ENCODE data around the gene ENPP1. TPM values are rescaled to one million over a fixed set of nuclear protein-coding genes. Genes with fewer than 3 reads are reported as not detected.
A peak's percentile ranks its signal among the peaks of the same experiment; 100 is the strongest.

The ENPP1 gene
- total and polyA plus RNA-seq, 2 donors (not counting 1 experiment from before 2014, with no cell fraction given) = 48.6 to 85.4 TPM

DNA sequence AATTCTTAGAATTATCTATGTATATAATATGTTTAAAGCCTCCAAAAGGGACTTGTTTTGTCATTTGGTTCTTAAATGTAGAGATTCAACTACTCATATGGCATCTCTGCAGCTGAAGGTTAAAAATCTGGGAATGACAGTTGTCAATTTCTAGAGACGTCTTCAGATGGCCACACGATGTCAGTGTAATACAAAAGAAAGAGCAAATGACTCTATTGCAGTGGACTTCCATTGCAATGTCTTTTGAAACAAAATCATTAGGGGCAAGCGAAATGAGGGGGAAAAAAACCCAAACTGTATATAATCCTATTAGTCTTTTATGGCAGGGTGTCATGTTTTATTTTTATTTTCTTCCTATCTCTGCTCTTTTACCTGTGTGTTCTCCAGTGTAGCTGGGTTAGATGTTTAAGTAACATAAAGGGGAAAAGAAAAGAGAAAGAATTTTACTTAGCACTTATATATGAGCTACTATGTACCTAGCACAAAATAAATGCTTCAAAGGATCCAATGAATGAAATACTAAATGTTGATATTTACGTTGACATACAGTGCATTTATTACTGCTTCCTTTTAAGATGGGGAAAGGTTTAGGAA, 117.2 kb downstream of the ENPP1 start:
- H3K27ac ChIP-seq (ENCODE audit: insufficient read depth, low read length) = no peak overlapping the region
- no peak overlapping the region for H2AFZ ChIP-seq (ENCODE audit: low read length)

DNA sequence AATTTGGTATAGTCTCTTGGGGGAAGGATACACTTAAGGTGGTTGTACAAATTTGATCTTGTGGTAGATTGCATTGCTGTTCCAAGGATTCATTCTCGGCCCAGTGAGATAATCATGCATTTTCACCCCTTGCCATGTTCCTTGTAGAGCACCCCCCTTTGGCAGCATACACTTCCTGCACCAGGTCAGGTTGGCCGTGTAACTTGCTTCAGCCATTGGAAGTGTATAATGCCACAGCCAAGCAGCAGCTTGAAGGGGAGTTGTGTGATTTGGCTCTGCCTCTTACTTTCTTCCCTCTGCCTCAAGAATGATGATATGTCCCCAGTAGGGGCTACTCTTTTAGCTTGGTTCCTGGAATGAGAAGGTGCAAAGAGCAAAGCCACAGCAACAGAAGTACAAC, 121.4 kb downstream of the ENPP1 start:
- Histone ChIP-seq H4K20me1 (ENCODE audit: control insufficient read depth, extremely low read depth, insufficient read depth, low read length) (no peaks in the 10 kb centered on the region), H3K27ac (ENCODE audit: insufficient read depth, low read length) (no peak overlapping the region), H2AFZ (ENCODE audit: low read length) (no peak overlapping the region), H3K4me3 (replicated peaks in 1 of 4; ENCODE audit: control extremely low read depth in 1 of 4, insufficient read depth in 1 of 4, low read depth in 3 of 4, low read length in 4 of 4) (no peak overlapping the region), H3K4me2 (ENCODE audit: extremely low read depth, insufficient read depth, low read length) (no peak overlapping the region), H3K36me3 (ENCODE audit: control insufficient read depth, insufficient read depth, low read length) (no peaks in the 10 kb centered on the region), H3K9me3 (ENCODE audit: control insufficient read depth, insufficient read depth, low read depth, low read length) (no peaks in the 10 kb centered on the region), H3K27me3 (ENCODE audit: control insufficient read depth, insufficient read depth, low read length) (no peaks in the 10 kb centered on the region), H3K9ac (ENCODE audit: insufficient read depth, low read length) (no peak overlapping the region), H3K4me1 (ENCODE audit: control insufficient read depth, extremely low read depth, insufficient read depth, low read length) (no peaks in the 10 kb centered on the region), H3K79me2 (ENCODE audit: control insufficient read depth, insufficient read depth, low read length) (no peaks in the 10 kb centered on the region)
- no peak for DNase-seq (ENCODE audit: low read depth in 2 of 2)
- TF ChIP-seq, protein P1, sequence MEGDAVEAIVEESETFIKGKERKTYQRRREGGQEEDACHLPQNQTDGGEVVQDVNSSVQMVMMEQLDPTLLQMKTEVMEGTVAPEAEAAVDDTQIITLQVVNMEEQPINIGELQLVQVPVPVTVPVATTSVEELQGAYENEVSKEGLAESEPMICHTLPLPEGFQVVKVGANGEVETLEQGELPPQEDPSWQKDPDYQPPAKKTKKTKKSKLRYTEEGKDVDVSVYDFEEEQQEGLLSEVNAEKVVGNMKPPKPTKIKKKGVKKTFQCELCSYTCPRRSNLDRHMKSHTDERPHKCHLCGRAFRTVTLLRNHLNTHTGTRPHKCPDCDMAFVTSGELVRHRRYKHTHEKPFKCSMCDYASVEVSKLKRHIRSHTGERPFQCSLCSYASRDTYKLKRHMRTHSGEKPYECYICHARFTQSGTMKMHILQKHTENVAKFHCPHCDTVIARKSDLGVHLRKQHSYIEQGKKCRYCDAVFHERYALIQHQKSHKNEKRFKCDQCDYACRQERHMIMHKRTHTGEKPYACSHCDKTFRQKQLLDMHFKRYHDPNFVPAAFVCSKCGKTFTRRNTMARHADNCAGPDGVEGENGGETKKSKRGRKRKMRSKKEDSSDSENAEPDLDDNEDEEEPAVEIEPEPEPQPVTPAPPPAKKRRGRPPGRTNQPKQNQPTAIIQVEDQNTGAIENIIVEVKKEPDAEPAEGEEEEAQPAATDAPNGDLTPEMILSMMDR (conservative IDR thresholded peaks at IDR 0.05 in 1 of 2, IDR thresholded peaks at IDR 0.05 in 1 of 2; ENCODE audit: low read depth in 1 of 2, low read length in 2 of 2) = peak in 1 of 2 donors; percentile 1
- TF ChIP-seq EZH2 (IDR thresholded peaks at IDR 0.05; ENCODE audit: low read length, missing control alignments) = no peak

More for the DNA sequence above, 117.2 kb downstream of the ENPP1 start:
- no peak overlapping the region for H3K9ac ChIP-seq (ENCODE audit: insufficient read depth, low read length)
- no peak for TF ChIP-seq EZH2 (IDR thresholded peaks at IDR 0.05; ENCODE audit: low read length, missing control alignments)
- TF ChIP-seq, protein P1 (conservative IDR thresholded peaks at IDR 0.05 in 1 of 2, IDR thresholded peaks at IDR 0.05 in 1 of 2; ENCODE audit: low read depth in 1 of 2, low read length in 2 of 2) = peak; percentile 50 to 62
- H3K4me2 ChIP-seq (ENCODE audit: extremely low read depth, insufficient read depth, low read length) = no peak overlapping the region
- no peak overlapping the region for H3K4me3 ChIP-seq (replicated peaks in 1 of 4; ENCODE audit: control extremely low read depth in 1 of 4, insufficient read depth in 1 of 4, low read depth in 3 of 4, low read length in 4 of 4)
- no peaks in the 10 kb centered on the region for H3K27me3 ChIP-seq (ENCODE audit: control insufficient read depth, insufficient read depth, low read length)
- H3K79me2 ChIP-seq (ENCODE audit: control insufficient read depth, insufficient read depth, low read length) = no peaks in the 10 kb centered on the region
- H3K9me3 ChIP-seq (ENCODE audit: control insufficient read depth, insufficient read depth, low read depth, low read length) = no peaks in the 10 kb centered on the region
- peak; percentile 45 to 79 for DNase-seq (ENCODE audit: low read depth in 2 of 2)
- no peaks in the 10 kb centered on the region for H4K20me1 ChIP-seq (ENCODE audit: control insufficient read depth, extremely low read depth, insufficient read depth, low read length)
- no peaks in the 10 kb centered on the region for H3K36me3 ChIP-seq (ENCODE audit: control insufficient read depth, insufficient read depth, low read length)
- H3K4me1 ChIP-seq (ENCODE audit: control insufficient read depth, extremely low read depth, insufficient read depth, low read length) = no peaks in the 10 kb centered on the region

DNA sequence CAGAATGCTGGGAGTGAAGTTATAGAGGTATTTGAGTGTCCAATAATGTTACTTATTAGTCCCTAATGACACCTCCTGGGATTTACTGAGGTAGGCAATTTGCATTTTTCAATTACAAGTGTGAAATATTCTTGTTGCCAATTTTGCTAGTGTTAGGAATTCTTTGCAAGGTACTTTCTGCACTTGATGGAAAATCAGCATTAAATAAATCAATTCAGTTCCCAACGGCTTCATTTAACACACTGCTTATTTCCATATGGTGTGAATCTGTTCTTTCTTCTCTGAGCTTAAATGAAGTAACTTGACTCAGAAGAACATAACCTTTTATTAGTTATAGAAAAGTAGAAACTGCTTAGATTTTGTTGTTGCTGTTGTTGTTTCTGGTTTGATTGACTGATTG, 122.2 kb downstream of the ENPP1 start:
- no peak for TF ChIP-seq EZH2 (IDR thresholded peaks at IDR 0.05; ENCODE audit: low read length, missing control alignments)
- TF ChIP-seq, protein P1 (conservative IDR thresholded peaks at IDR 0.05 in 1 of 2, IDR thresholded peaks at IDR 0.05 in 1 of 2; ENCODE audit: low read depth in 1 of 2, low read length in 2 of 2) = no peak
- no peaks in the 10 kb centered on the region for H4K20me1 ChIP-seq (ENCODE audit: control insufficient read depth, extremely low read depth, insufficient read depth, low read length)
- H2AFZ ChIP-seq (ENCODE audit: low read length) = no peak overlapping the region
- H3K4me1 ChIP-seq (ENCODE audit: control insufficient read depth, extremely low read depth, insufficient read depth, low read length) = no peaks in the 10 kb centered on the region
- H3K36me3 ChIP-seq (ENCODE audit: control insufficient read depth, insufficient read depth, low read length) = no peaks in the 10 kb centered on the region
- H3K9ac ChIP-seq (ENCODE audit: insufficient read depth, low read length) = no peak overlapping the region
- H3K27ac ChIP-seq (ENCODE audit: insufficient read depth, low read length) = no peak overlapping the region
- H3K27me3 ChIP-seq (ENCODE audit: control insufficient read depth, insufficient read depth, low read length) = no peaks in the 10 kb centered on the region
- no peak overlapping the region for H3K4me3 ChIP-seq (replicated peaks in 1 of 4; ENCODE audit: control extremely low read depth in 1 of 4, insufficient read depth in 1 of 4, low read depth in 3 of 4, low read length in 4 of 4)
- H3K4me2 ChIP-seq (ENCODE audit: extremely low read depth, insufficient read depth, low read length) = no peak overlapping the region
- DNase-seq (ENCODE audit: low read depth in 2 of 2) = no peak
- H3K79me2 ChIP-seq (ENCODE audit: control insufficient read depth, insufficient read depth, low read length) = no peaks in the 10 kb centered on the region
- no peaks in the 10 kb centered on the region for H3K9me3 ChIP-seq (ENCODE audit: control insufficient read depth, insufficient read depth, low read depth, low read length)
